SK-N-SH treated with all-trans-retinoic acid at 6 μM for 48 hours (cell line): ENCODE data around the gene SYCP2L.
A peak's percentile ranks its signal among the peaks of the same experiment; 100 is the strongest.

Source experiments
- ATAC-seq: fragments of 200-7000 bp; cut with Tn5 transposase; 3 replicates; pipeline ENCODE4 v1.9.1; 2020; ENCODE audit warnings: mild to moderate bottlenecking, moderate library complexity
- ARNTL ChIP-seq: fragments of 450-650 bp; formaldehyde crosslinking; IDR thresholded peaks from 2 replicates; pipeline ENCODE4 v1.5.0; 2020; ENCODE audit warnings: low read depth, mild to moderate bottlenecking, moderate library complexity, borderline replicate concordance
- BACH2 ChIP-seq: fragments of 250-450 bp; sonication (Bioruptor Pico); IDR thresholded peaks from 2 replicates; pipeline ENCODE4 v1.9.0; 2021; ENCODE audit warnings: mild to moderate bottlenecking, borderline replicate concordance
- CREB5 ChIP-seq: fragments of 250-450 bp; sonication (Bioruptor Pico); IDR thresholded peaks from 2 replicates; pipeline ENCODE4 v1.5.1; 2020; ENCODE audit warnings: low read depth, mild to moderate bottlenecking, moderate library complexity
- CSDC2 ChIP-seq: fragments of 250-450 bp; sonication (Bioruptor Pico); IDR thresholded peaks from 2 replicates; pipeline ENCODE4 v1.5.0; 2020; ENCODE audit warnings: mild to moderate bottlenecking, moderate library complexity
- ESRRG ChIP-seq: fragments of 250-450 bp; sonication (Bioruptor Pico); IDR thresholded peaks from 2 replicates; pipeline ENCODE4 v1.6.1; 2021; ENCODE audit warnings: mild to moderate bottlenecking
- GLIS3 ChIP-seq: fragments of 250-450 bp; sonication (Bioruptor Pico); IDR thresholded peaks from 2 replicates; pipeline ENCODE4 v1.5.0; 2020; ENCODE audit warnings: mild to moderate bottlenecking, moderate library complexity
- ISL1 ChIP-seq: fragments of 250-450 bp; sonication (Bioruptor Pico); IDR thresholded peaks from 2 replicates; pipeline ENCODE4 v2.1.2; 2022; ENCODE audit warnings: mild to moderate bottlenecking, moderate library complexity
- OSR1 ChIP-seq: fragments of 250-450 bp; sonication (Bioruptor Pico); IDR thresholded peaks from 2 replicates; pipeline ENCODE4 v1.8.0; 2022; ENCODE audit warnings: moderate library complexity, mild to moderate bottlenecking, inconsistent platforms
- POU6F1 ChIP-seq: fragments of 250-450 bp; sonication (Bioruptor Pico); IDR thresholded peaks from 2 replicates; pipeline ENCODE4 v1.8.0; 2021; ENCODE audit warnings: low read depth, mild to moderate bottlenecking, moderate library complexity, borderline replicate concordance
- PPARA ChIP-seq: fragments of 250-450 bp; sonication (Bioruptor Pico); IDR thresholded peaks from 2 replicates; pipeline ENCODE4 v1.5.0; 2020; ENCODE audit warnings: mild to moderate bottlenecking, borderline replicate concordance
- RARB ChIP-seq: fragments of 250-450 bp; sonication (Bioruptor Pico); IDR thresholded peaks from 2 replicates; pipeline ENCODE4 v1.8.0; 2021; ENCODE audit warnings: mild to moderate bottlenecking, moderate library complexity
- SNAI2 ChIP-seq: fragments of 250-450 bp; sonication (Bioruptor Pico); IDR thresholded peaks from 2 replicates; pipeline ENCODE4 v1.5.0; 2020; ENCODE audit warnings: mild to moderate bottlenecking, moderate library complexity
- TCF4 ChIP-seq: fragments of 250-450 bp; sonication (Bioruptor Pico); IDR thresholded peaks from 2 replicates; pipeline ENCODE4 v1.8.0; 2021; ENCODE audit warnings: mild to moderate bottlenecking, moderate library complexity, borderline replicate concordance
- TOX ChIP-seq: fragments of 250-450 bp; sonication (Bioruptor Pico); IDR thresholded peaks from 2 replicates; pipeline ENCODE4 v1.8.0; 2021; ENCODE audit warnings: mild to moderate bottlenecking, moderate library complexity, borderline replicate concordance
- ZC3H10 ChIP-seq: fragments of 250-450 bp; sonication (Bioruptor Pico); IDR thresholded peaks from 2 replicates; pipeline ENCODE4 v1.5.1; 2021; ENCODE audit warnings: mild to moderate bottlenecking, moderate library complexity
- ZFP3 ChIP-seq: fragments of 250-450 bp; sonication (Bioruptor Pico); IDR thresholded peaks from 2 replicates; pipeline ENCODE4 v1.5.0; 2020; ENCODE audit warnings: mild to moderate bottlenecking, moderate library complexity
- ZFP30 ChIP-seq: fragments of 450-650 bp; formaldehyde crosslinking; IDR thresholded peaks from 2 replicates; pipeline ENCODE4 v1.5.0; 2022; ENCODE audit warnings: mild to moderate bottlenecking, moderate library complexity
- ZNF565 ChIP-seq: fragments of 450-650 bp; formaldehyde crosslinking; conservative IDR thresholded peaks from 2 replicates; pipeline ENCODE4 v1.5.0; 2020; ENCODE audit warnings: low read depth, mild to moderate bottlenecking, moderate library complexity
- ZNF70 ChIP-seq: fragments of 450-650 bp; formaldehyde crosslinking; IDR thresholded peaks from 2 replicates; pipeline ENCODE4 v1.5.0; 2020; ENCODE audit warnings: mild to moderate bottlenecking, moderate library complexity
- ZNF8 ChIP-seq: fragments of 450-650 bp; formaldehyde crosslinking; IDR thresholded peaks from 2 replicates; pipeline ENCODE4 v1.5.0; 2020; ENCODE audit warnings: mild to moderate bottlenecking, moderate library complexity
- TF ChIP-seq, protein P1 (sequence below): fragments of 250-450 bp; sonication (Bioruptor Pico); IDR thresholded peaks from 2 replicates; pipeline ENCODE4 v1.8.0; 2020; ENCODE audit warnings: mild to moderate bottlenecking, moderate library complexity, borderline replicate concordance
- TF ChIP-seq, protein P2 (sequence below): fragments of 250-450 bp; sonication (Bioruptor Pico); IDR thresholded peaks from 2 replicates; pipeline ENCODE4 v1.5.1; 2021; ENCODE audit warnings: mild to moderate bottlenecking, moderate library complexity

The SYCP2L gene

GRCh38 chr6:10954590-10955010, 67.7 kb downstream of the SYCP2L start:
- TF ChIP-seq RARB (no peak), ZFP30 (CRISPR knock-in tag) (no peak), ZNF8 (CRISPR knock-in tag) (no peak), ZC3H10 (CRISPR knock-in tag) (no peak), TOX (CRISPR knock-in tag) (no peak), CSDC2 (CRISPR knock-in tag) (no peak), ZNF70 (CRISPR knock-in tag) (no peak), SNAI2 (CRISPR knock-in tag) (no peak), ESRRG (CRISPR knock-in tag) (no peak), POU6F1 (CRISPR knock-in tag) (no peak), ZFP3 (no peak), GLIS3 (CRISPR knock-in tag) (no peak), OSR1 (CRISPR knock-in tag) (no peak), CREB5 (CRISPR knock-in tag) (no peak), ISL1 (CRISPR knock-in tag) (no peak), TCF4 (CRISPR knock-in tag) (no peak), ZNF565 (CRISPR knock-in tag) (no peak), PPARA (CRISPR knock-in tag) (no peak), BACH2 (no peak)
- TF ChIP-seq, protein P1, sequence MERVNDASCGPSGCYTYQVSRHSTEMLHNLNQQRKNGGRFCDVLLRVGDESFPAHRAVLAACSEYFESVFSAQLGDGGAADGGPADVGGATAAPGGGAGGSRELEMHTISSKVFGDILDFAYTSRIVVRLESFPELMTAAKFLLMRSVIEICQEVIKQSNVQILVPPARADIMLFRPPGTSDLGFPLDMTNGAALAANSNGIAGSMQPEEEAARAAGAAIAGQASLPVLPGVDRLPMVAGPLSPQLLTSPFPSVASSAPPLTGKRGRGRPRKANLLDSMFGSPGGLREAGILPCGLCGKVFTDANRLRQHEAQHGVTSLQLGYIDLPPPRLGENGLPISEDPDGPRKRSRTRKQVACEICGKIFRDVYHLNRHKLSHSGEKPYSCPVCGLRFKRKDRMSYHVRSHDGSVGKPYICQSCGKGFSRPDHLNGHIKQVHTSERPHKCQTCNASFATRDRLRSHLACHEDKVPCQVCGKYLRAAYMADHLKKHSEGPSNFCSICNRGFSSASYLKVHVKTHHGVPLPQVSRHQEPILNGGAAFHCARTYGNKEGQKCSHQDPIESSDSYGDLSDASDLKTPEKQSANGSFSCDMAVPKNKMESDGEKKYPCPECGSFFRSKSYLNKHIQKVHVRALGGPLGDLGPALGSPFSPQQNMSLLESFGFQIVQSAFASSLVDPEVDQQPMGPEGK (CRISPR knock-in tag): no peak
- ATAC-seq: peak; percentile 88

DNA sequence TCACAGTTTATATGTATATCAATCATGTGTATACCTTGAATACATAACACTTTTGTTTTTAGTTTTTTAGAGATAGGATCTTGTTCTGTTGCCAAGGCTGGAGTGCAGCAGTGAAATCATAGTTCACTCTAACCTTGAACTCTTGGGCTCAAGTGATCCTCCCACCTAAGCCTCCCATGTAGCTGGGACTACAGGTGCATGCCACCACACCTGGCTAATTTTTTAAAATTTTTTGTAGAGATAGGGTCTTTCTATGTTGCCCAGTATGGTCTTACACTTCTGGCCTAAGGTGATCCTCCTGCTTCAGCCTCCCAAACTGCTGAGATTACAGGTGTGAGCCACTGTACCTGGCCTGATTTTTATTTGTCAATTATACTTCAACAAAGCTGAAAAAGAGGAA, 69.9 kb downstream of the SYCP2L start:
- ATAC-seq: no peak
- TF ChIP-seq ZFP3: no peak
- TF ChIP-seq, all 23 proteins: peak for 0

DNA sequence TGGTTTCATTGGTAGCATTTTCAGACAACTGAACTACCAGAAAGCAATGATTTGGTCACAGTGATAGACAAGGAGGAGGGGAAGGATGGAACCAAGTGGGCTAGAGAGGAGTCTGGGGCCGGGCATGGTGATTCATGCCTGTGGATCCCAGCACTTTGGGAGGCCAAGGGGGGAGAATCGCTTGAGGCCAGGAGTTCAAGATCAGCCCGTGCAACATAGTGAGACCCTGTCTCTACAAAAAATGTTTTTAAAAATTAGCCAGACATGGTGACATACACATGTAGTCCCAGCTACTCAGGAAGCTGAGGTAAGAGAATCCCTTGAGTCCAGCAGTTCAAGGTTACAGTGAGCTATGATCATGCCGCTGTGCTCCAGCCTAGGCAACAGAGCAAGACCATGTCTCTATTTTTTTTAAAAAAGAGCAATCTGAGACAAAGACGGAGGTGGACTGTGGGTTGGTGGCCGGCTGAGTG, 70.6 kb downstream of the SYCP2L start:
- no peak for ATAC-seq
- TF ChIP-seq, protein P2, sequence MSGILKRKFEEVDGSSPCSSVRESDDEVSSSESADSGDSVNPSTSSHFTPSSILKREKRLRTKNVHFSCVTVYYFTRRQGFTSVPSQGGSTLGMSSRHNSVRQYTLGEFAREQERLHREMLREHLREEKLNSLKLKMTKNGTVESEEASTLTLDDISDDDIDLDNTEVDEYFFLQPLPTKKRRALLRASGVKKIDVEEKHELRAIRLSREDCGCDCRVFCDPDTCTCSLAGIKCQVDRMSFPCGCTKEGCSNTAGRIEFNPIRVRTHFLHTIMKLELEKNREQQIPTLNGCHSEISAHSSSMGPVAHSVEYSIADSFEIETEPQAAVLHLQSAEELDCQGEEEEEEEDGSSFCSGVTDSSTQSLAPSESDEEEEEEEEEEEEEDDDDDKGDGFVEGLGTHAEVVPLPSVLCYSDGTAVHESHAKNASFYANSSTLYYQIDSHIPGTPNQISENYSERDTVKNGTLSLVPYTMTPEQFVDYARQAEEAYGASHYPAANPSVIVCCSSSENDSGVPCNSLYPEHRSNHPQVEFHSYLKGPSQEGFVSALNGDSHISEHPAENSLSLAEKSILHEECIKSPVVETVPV (CRISPR knock-in tag): no peak
- TF ChIP-seq ZNF70 (CRISPR knock-in tag) (no peak), ESRRG (CRISPR knock-in tag) (no peak), GLIS3 (CRISPR knock-in tag) (no peak), ZC3H10 (CRISPR knock-in tag) (no peak), TCF4 (CRISPR knock-in tag) (no peak), ZFP3 (no peak), PPARA (CRISPR knock-in tag) (no peak), RARB (no peak), SNAI2 (CRISPR knock-in tag) (no peak), ARNTL (CRISPR knock-in tag) (no peak), CSDC2 (CRISPR knock-in tag) (no peak), CREB5 (CRISPR knock-in tag) (no peak)
- TF ChIP-seq, protein P1 (CRISPR knock-in tag): no peak
